ENCODE results near the gene SBNO1.
"Not testable (repeated sequence)": the region's sequence is repeated elsewhere in the genome, so short reads cannot be mapped to it uniquely, and the experiment has no call there.

SBNO1 gene

GRCh38 chr12:123270214-123271000, 94.2 kb downstream of the SBNO1 start:
- DNase-seq (ENCODE audit: low read depth, low spot score) = peak; percentile 47

DNA sequence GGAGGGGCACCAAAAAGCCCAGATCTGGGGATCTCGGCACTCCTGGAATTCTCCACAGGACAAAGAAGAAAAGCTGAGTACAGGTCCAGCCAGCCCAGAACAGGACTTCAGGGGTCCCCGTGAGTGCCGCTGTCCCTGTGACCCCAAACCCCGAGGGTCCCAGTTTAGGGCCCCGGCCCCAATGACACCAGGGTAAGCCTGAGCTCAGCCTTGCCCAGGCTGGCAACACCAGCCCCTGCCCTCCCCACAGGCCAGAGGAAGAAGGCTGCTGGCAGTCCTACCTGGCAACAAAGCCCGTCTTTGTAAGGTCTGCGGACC, 94.8 kb downstream of the SBNO1 start:
- no peak for DNase-seq (ENCODE audit: low read depth, low spot score)

DNA sequence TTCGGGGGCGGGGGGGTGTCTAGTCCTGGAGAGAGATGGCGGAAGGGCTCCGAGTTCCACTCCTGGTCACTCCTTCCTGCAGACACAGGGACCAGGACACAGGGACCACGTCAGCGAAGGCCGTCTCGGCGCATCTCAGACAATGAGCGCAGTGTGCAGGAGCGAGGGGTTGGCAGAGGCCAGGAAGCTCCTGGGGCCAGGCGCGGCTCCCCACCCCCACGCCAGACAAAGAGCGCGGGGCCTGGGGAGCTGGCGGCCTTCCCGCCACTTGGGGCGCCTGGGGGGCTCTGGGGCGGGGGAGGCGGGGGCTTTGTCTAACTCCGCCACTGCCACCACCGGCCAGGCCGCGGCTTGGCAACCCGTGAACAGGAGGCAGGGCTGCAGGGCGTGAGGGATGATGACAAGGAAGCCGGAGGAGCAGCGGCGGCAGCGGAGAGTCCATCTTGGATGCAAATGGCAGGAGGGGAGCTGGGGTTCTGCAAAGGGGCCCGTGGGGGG, 95.2 kb downstream of the SBNO1 start:
- peak; percentile 92 for DNase-seq (ENCODE audit: low read depth, low spot score)

DNA sequence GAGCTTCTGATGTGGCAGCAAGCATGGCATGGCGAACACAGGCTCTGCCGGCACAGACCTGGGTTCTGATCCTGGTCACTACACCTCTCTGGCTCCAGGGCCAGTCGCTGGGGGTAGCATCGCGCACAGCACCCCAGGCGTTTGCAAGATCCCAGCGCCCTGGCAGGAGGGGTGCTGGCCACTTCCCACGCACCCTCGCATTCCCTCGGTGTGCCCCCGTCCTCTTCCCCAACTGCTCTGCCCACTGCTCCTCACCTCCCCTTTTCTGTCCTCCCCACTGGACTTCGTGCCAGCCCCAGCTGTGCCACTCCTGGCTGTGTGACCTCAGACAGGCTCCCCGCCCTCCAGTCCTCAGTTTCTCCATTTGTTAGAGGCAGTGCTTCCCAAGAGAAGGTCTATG, 95.8 kb downstream of the SBNO1 start:
- DNase-seq (ENCODE audit: low read depth, low spot score) = peak; percentile 34

- DNase-seq (ENCODE audit: low read depth, low spot score) = peak; percentile 66
Observed at GRCh38 chr12:123267991-123268843, 96.4 kb downstream of the SBNO1 start.

DNA sequence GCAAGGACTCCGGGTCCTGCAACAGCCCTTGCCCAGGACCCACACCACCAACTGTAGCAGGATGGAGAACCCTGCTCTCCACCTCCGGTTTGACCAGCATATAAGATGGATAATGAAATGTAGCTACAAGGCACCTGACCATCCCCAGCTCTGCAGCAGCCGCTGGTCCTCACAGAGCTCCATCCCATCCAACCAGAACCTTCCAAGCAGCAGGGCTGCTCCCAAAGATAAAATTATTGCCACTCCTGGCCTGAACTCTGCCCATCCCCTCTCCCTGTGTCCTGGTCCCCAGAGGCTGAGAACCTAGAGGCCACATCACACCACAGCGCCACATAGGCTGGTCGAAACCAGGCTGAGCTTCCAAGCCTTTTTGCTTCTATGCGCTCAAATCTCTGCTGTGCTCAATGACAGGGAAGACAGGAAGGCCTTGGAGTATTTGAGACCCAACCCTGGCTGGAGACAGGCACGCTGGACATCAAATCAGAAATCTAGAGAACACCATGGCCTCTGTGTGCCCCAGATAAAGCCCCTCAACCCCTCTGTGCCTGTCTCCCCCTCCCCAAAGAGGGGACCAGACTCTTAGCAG, 97.2 kb downstream of the SBNO1 start:
- DNase-seq (ENCODE audit: low read depth, low spot score) = no peak

GRCh38 chr12:123266679-123267277, 97.9 kb downstream of the SBNO1 start:
- no peak for DNase-seq (ENCODE audit: low read depth, low spot score)

DNA sequence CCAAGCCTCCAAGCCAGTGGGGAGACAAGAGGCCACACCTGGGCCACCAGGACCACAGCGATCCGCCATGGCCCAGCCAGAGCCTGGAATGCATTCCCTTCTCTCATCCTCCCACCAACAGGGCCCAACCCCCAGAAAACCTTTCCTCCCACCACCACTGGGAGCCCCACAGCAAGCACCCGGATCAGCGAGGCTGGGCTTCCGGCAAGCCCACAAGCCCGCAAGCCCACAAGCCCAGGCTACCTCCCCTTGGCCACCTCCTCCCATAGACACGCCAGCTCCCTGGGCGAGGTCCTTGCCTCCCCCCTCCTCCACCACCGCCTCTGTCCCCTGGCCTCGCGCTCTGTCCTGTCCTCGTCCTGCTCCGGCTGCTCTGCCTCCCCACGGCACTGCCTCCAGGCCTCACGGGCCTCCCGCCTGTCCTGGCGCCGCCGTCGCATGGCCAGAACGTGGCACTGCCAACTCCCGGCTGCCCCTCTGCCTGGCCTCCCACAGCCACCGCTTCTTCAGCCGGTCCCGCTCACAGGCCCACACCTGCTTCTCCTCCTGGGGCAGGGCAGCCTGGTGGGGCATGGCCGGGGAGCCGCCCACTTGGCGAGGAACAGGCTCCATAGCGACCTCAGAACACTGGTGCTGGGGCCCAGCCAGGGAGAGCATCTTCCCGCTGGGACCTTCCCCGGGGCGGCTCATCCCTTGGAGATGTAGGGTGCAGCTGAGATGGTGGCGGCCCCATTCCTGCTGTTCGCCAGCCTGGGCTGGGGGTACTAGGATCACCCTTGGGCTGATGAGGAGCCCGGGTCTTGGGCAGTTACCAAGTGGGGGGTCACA, 98.6 kb downstream of the SBNO1 start:
- no peak for DNase-seq (ENCODE audit: low read depth, low spot score)

DNA sequence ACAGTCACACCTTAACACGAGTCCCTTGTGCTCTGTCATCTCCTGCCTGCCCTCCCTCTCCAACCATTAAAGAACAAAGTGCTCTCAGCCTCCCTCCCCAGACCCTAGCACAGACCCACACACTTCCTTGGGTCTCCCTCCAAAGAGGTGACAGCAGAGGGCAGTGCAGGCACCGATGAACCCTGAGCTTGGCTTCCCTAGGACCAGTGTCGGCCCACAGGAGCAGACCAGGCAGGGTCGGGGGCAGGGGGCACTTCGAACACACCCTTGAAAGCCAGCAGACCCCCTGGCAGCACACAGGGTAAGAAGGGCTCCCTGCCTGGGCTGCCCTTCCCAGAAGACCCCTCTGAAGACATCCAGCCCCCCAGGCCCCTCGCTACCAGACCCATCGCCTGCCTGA, 100.0 kb downstream of the SBNO1 start:
- DNase-seq (ENCODE audit: low read depth, low spot score) = no peak

DNA sequence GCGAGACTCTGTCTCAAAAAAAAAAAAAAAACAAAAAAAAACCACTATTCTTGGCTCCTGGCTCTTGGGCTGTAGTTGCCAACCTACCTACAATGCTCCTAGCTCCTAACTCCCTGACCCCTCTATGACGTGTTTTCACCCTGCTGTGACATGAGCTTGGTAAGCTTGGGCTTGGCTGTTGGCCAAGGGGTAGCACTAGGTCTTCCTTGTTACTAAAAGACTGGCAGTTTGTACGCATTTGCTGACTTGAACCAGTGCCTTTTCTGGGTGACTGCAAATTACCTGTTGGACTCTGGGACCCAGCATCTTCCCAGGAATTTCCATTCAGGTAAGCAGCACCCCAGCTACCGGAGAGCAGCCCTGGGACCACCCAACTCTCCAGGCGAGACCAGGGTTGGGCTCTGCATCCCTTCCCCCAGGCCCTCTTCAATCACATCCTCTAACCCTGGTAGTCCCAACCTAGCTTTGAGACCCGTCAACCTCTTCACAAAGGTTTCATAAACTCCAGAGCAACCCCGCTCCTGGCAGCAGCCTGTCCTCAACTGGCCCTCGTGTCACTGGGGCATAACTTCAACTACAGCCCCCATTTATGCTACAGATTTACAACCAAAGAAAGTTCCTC, 101.3 kb downstream of the SBNO1 start:
- DNase-seq (ENCODE audit: low read depth, low spot score) = no peak

GRCh38 chr12:123261196-123261595, 103.5 kb downstream of the SBNO1 start:
- DNase-seq (ENCODE audit: low read depth, low spot score) = no peak

- DNase-seq (ENCODE audit: low read depth, low spot score) = no peak
Observed at GRCh38 chr12:123260081-123260480, 104.6 kb downstream of the SBNO1 start.

- DNase-seq (ENCODE audit: low read depth, low spot score) = no peak
Observed at GRCh38 chr12:123258593-123258992, 106.1 kb downstream of the SBNO1 start.

- no peak for DNase-seq (ENCODE audit: low read depth, low spot score)
Observed at GRCh38 chr12:123254853-123255446, 109.7 kb downstream of the SBNO1 start.

DNA sequence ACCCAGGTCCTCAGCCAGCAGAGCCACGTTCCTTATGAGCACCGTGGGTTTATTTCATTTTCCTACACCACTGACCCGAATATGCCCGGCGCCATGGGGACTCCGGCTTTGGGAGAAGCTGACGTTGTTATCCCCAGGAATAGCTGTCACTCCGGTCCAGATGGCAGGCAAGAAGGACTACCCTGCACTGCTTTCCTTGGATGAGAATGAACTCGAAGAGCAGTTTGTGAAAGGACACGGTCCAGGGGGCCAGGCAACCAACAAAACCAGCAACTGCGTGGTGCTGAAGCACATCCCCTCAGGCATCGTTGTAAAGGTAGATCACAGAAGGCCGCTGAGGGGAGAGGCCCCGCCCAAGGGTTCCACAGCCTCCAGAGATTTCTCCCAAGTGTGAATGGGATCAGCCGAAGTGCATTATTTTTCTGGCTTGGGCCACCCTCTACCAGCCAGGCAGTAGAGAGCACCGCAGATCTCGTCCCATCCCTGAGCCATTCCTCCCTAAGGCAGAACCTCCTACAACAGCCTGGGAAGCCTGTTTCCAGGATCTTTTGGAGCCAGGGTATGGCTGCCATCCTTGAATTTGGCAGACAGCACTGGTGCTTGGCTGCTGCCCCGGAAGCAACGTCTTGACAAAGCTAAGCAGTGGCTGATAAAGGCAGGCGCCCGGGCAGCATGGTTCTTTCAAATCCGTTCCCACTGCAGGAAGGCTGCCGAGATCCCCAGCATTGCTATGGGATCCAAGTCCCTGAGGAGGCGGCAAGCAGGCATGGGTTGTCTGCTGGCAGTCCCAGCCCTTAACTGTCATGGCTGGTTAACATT, 110.8 kb downstream of the SBNO1 start:
- DNase-seq (ENCODE audit: low read depth, low spot score) = peak; percentile 59

DNA sequence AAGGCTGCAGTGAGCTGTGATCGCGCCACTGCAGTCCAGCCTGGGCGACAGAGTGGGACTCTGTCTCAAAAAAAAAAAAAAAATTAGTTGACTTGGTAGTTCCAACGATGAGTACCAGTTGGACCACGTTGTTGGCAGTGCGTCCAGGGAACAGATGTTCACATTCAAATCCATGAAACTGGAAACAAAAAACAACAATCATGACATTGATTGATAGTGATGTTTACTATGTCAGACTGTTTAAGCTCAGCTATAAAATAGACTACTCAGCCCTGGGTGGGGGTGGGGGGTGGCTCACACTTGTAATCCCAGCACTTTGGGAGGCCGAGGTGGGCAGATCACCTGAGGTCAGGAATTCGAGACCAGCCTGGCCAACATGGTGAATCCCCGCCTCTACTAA, 112.3 kb downstream of the SBNO1 start:
- not testable (repeated sequence) for DNase-seq (ENCODE audit: low read depth, low spot score)

GRCh38 chr12:123251403-123252076, 113.1 kb downstream of the SBNO1 start:
- DNase-seq (ENCODE audit: low read depth, low spot score) = no peak

- no peak for DNase-seq (ENCODE audit: low read depth, low spot score)
Observed at GRCh38 chr12:123250471-123251383, 113.9 kb downstream of the SBNO1 start.
